KBM-7 (cell line): ENCODE data around the gene SREK1IP1.

Source experiments
- DNase-seq: peaks from one replicate; pipeline ENCODE4 v3.0.0-alpha.2; 2015
- in situ Hi-C: fragments of 300-500 bp; cut with MboI; formaldehyde crosslinking; loops from 2 replicates; pipeline ENCODE4 v1.14.3; 2020; ENCODE audit warnings: low sequenced_read_pairs, low pct_unique_long_range_greater_than_20kb, mixed read lengths

Gene SREK1IP1

GRCh38 chr5:64768358-64769312 lies at the start of gene SREK1IP1, which contains the start of gene CWC27:
TSS of gene SREK1IP1 (minus strand) at chr5:64768691. CDS start at chr5:64768517, 174 bp downstream.
TSS of gene CWC27 (plus strand) at chr5:64768930. CDS start at chr5:64769147, 217 bp downstream.
- in situ Hi-C loops = no loop called here
- DNase-seq = peak; percentile 92

- DNase-seq = no peak
- in situ Hi-C loops = loop anchor here (25.0 kb wide), 1 partner anchor 669 kb away; the partner anchor contains the start of gene ADAMTS6
These were observed 49.8 kb upstream of the SREK1IP1 start for GRCh38 chr5:64818245-64818644.

GRCh38 chr5:64814073-64814472 lies 45.6 kb upstream of the SREK1IP1 start:
- no peak for DNase-seq
- in situ Hi-C loops = loop anchor here (25.0 kb wide), 1 partner anchor 673 kb away; the partner anchor contains the start of gene ADAMTS6

GRCh38 chr5:64811050-64811640 lies 42.7 kb upstream of the SREK1IP1 start:
- in situ Hi-C loops = loop anchor here (25.0 kb wide), 1 partner anchor 676 kb away; the partner anchor contains the start of gene ADAMTS6
- DNase-seq = peak; percentile 59

GRCh38 chr5:64807520-64807919 lies 39.0 kb upstream of the SREK1IP1 start:
- in situ Hi-C loops = loop anchor here (25.0 kb wide), 1 partner anchor 680 kb away; the partner anchor contains the start of gene ADAMTS6
- no peak for DNase-seq

GRCh38 chr5:64806537-64806936 lies 38.0 kb upstream of the SREK1IP1 start:
- in situ Hi-C loops = loop anchor here (25.0 kb wide), 1 partner anchor 681 kb away; the partner anchor contains the start of gene ADAMTS6
- no peak for DNase-seq

- in situ Hi-C loops = loop anchor here (25.0 kb wide), 1 partner anchor 686 kb away; the partner anchor contains the start of gene ADAMTS6
- DNase-seq = no peak
These were observed 32.4 kb upstream of the SREK1IP1 start for GRCh38 chr5:64800926-64801325.

GRCh38 chr5:64796301-64796700 lies 27.8 kb upstream of the SREK1IP1 start:
- DNase-seq = no peak
- in situ Hi-C loops = loop anchor here (25.0 kb wide), 1 partner anchor 159 kb away; no protein-coding TSS in a partner anchor

GRCh38 chr5:64794053-64794770 lies 25.7 kb upstream of the SREK1IP1 start:
- DNase-seq = no peak
- in situ Hi-C loops = loop anchor here (25.0 kb wide), 1 partner anchor 157 kb away; no protein-coding TSS in a partner anchor

- in situ Hi-C loops = loop anchor here (25.0 kb wide), 1 partner anchor 155 kb away; no protein-coding TSS in a partner anchor
- DNase-seq = no peak
These were observed 24.0 kb upstream of the SREK1IP1 start for GRCh38 chr5:64792469-64792868.

GRCh38 chr5:64790210-64790609 lies 21.7 kb upstream of the SREK1IP1 start:
- no peak for DNase-seq
- in situ Hi-C loops = loop anchor here (25.0 kb wide), 1 partner anchor 153 kb away; no protein-coding TSS in a partner anchor

GRCh38 chr5:64789457-64789856 lies 21.0 kb upstream of the SREK1IP1 start:
- in situ Hi-C loops = loop anchor here (25.0 kb wide), 1 partner anchor 152 kb away; no protein-coding TSS in a partner anchor
- no peak for DNase-seq

GRCh38 chr5:64788156-64788555 lies 19.7 kb upstream of the SREK1IP1 start:
- in situ Hi-C loops = loop anchor here (25.0 kb wide), 1 partner anchor 151 kb away; no protein-coding TSS in a partner anchor

GRCh38 chr5:64786372-64786771 lies 17.9 kb upstream of the SREK1IP1 start:
- in situ Hi-C loops = loop anchor here (25.0 kb wide), 1 partner anchor 149 kb away; no protein-coding TSS in a partner anchor
- DNase-seq = no peak

More at GRCh38 chr5:64788156-64788555, 19.7 kb upstream of the SREK1IP1 start:
- DNase-seq = no peak

- DNase-seq = peak; percentile 75
- in situ Hi-C loops = loop anchor here (25.0 kb wide), 1 partner anchor 147 kb away; no protein-coding TSS in a partner anchor
These were observed 16.0 kb upstream of the SREK1IP1 start for GRCh38 chr5:64784451-64785025.

GRCh38 chr5:64775291-64775690 lies 6.8 kb upstream of the SREK1IP1 start:
- peak; percentile 46 for DNase-seq
- in situ Hi-C loops = loop anchor here (25.0 kb wide), 1 partner anchor 138 kb away; no protein-coding TSS in a partner anchor

- peak; percentile 45 for DNase-seq
- in situ Hi-C loops = no loop called here
These were observed 5.0 kb upstream of the SREK1IP1 start for GRCh38 chr5:64773533-64773932.

- in situ Hi-C loops = no loop called here
These were observed 3.2 kb upstream of the SREK1IP1 start for GRCh38 chr5:64771736-64772135.

More at GRCh38 chr5:64771736-64772135, 3.2 kb upstream of the SREK1IP1 start:
- DNase-seq = no peak
